NCI-H748 (cell line): ENCODE results near the gene UNKL.
A peak's percentile ranks its signal among the peaks of the same experiment; 100 is the strongest.

Source experiments
- DNase-seq: peaks from one replicate; lab custom pipeline; 2025; ENCODE audit not compliant: unreplicated experiment; lab: John Stamatoyannopoulos, UW

UNKL gene

DNA sequence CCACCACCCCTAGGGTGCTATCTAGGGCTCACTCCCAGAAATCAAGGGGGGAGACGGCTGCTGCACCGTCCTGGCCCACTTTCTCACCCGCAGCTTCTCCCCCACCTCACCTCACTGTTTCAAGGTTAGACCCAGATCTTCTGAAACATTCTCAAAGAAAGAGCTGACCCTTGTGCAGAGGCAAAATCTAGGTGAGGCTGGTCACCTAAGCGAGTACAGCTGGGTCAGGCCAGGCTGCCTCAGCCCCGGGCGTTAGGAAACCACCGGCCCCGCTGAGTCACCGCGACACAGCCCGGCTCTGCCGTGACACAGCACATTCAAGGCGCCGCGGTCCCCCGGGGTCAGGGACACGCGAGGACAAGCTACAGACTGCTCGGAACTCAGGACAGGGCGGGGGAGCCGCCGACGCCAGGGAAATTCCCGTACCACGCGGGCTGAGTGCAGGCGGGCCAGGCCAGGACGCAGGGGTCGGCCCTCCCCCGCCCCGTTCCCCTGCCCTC, 35.6 kb downstream of the UNKL start:
- peak; percentile 18 for DNase-seq

DNA sequence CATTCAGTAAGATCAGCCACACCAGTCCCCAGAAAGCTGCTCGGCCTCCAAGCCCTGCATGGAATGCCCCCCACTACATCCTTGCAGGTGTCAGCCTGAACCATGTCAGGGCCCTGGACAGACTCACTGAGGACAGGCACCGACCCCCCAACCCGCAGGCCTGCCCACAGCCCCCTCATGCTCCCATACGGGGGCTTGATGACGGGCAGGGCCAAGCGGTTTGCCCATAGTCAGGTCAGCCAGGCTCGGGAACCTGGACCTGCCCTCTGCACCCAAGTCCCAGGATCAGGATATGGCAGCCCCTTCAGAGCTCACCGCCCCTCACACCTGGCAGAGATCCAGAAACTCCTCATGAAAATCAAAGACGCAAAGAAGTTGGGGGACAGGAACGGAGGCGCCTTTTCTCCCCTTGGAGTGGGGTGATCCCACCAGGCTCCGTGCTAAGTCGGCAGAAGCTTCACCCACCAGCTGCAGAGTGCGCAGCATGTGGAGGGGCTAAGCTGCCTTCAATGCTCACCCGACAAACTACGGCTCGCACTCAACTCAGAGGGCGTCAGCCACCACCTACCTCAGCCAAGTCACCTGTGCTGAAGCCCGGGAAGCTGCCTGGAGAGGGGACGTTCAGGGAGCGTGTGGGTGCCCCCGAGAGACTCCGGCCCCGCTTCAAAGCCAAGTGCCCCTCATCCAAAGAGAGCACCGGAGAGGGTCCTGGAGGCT, 36.3 kb downstream of the UNKL start:
- no peak for DNase-seq

DNA sequence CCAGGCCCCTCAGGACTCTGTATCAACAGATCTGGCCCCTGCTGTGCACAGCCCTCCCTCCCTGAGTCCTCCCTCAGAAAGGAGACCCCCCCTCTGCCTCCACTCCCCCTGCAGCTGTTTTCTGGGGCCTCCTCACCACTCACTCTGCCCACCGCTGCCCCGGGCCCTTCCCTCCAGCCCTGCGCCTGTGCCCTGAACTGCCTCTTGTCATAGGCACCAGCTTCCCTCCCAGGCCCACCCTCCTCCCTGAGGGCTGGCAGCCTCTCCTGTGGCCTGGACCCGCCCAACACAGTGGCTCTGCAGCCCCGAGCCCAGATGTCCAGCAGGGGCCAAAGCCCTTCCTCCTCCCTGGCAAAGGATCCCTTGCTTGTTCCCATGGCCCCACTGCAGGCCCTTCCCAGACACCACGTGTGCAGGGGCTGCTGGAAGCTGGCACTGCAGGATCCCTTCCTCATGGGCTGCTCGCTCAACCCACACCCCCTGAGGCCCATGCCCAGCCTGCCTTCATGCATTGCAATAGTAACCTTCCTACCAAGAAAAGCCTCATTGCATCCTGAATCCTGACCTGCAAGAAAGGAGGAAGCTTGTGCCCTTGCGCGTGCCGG, 37.0 kb downstream of the UNKL start:
- DNase-seq = no peak

DNA sequence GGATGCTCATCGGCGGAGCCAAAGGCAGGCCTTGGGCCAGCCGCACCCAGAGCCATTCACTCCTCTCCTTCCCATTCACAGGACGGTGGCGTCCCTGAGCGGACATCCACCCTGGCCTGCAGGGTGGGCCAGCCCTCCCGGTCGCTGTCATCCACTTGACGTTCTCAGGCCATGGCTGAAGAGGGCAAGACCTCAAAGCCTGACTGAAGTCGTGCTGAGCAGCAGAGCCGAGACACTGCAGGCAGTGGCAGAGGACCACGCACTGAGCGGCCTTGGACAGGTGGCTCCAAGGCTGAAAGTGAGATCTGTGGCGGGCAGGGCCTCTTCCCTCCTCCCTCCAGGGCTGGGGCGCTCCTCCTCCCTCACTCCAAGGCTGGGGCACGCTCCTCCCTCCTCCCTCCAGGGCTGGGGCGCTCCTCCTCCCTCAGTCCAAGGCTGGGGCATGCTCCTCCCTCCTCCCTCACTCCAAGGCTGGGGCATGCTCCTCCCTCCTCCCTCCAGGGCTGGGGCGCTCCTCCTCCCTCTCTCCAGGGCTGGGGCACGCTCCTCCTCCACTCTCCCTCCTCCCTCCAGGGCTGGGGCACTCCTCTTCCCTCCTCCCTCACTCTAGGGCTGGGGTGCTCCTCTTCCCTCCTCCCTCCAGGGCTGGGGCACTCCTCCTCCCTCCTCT, 38.6 kb downstream of the UNKL start:
- no peak for DNase-seq

DNA sequence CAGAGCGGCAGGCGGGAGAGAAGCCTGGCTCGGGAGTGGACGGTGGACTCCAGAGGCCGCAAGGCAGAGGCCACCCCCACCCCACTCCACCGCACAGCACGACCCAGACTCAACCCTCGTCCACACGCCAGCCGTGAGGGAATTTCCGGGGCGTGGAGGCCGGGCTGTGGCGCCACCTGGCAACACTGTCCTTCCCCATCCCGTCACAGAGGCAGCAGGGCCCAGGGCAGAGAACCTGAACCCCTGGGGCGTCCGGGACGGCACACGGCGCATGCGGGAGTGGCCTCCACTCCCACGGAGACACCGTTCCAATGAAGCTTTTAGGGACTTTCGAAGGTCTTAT, 39.2 kb downstream of the UNKL start:
- DNase-seq = no peak

DNA sequence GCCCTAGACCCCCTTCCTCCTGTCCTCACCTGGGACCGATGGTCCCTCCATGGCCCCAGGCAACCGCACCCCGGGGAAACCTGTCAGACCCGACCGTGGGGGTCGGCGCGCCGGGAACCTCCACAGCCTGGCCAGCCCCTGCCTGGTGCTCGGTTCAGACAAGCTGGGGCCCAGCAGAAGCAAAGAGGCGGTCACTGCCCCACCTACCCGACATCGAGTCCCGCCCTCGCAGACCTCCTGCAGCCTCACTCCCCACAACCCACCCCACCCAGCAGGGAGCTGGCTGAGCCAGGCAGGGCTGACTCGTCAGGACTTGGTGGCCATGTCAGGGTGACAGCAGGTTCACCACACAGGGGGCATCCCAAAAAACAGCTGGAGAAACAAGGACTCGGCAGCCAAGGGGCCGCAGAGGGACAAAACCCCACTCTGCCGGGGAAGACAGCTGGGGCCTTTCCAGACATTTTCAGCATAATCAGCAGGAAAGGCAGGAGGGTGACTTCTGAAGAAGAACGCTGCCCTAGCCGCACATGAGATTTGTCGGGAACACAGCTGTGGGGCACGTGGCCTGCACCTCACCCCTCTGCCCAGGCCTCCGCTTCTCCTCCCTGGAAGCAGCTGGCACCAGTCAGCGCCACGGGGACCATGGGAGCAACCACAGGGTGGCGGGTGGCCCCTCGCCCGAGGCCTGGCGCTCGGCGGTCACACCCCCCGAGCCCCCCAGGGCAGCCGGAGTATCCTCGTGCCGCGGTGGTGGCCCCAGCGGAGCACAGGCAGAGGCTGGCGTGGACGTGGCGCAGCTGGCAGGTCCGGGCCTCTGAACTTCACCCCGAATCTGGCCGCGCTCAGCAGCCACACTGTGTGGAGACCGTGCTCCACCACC, 39.8 kb downstream of the UNKL start:
- DNase-seq = no peak

DNA sequence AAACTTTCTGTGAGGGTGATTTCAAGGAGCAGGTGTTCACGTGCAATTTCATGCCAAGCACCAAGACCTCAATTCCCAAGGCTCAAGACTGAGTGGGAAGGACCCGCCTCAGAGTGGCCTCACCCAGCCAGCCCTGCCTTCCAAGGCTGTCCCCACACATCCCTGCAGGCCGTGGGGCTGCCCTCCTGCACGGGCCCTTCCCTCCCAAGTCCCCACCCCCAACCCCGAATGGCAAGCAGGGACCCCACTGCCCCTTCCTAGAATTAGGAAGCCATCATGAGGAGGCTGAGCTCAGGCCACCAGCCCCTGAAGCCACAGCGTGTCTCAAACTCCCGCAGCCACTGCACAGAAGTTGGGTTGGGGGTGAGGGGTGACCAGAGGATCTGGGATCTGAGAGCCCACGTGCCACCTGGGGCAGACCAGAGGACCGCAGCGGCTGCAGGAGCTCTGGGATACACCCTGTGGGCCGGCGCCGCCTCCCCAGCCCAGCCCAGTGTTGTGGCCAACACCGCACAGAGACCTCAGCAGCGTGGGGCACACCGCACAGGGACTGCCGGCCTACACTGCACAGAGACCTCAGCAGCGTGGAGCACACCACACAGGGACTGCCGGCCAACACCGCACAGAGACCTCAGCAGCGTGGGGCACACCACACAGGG, 42.1 kb downstream of the UNKL start:
- DNase-seq = no peak

DNA sequence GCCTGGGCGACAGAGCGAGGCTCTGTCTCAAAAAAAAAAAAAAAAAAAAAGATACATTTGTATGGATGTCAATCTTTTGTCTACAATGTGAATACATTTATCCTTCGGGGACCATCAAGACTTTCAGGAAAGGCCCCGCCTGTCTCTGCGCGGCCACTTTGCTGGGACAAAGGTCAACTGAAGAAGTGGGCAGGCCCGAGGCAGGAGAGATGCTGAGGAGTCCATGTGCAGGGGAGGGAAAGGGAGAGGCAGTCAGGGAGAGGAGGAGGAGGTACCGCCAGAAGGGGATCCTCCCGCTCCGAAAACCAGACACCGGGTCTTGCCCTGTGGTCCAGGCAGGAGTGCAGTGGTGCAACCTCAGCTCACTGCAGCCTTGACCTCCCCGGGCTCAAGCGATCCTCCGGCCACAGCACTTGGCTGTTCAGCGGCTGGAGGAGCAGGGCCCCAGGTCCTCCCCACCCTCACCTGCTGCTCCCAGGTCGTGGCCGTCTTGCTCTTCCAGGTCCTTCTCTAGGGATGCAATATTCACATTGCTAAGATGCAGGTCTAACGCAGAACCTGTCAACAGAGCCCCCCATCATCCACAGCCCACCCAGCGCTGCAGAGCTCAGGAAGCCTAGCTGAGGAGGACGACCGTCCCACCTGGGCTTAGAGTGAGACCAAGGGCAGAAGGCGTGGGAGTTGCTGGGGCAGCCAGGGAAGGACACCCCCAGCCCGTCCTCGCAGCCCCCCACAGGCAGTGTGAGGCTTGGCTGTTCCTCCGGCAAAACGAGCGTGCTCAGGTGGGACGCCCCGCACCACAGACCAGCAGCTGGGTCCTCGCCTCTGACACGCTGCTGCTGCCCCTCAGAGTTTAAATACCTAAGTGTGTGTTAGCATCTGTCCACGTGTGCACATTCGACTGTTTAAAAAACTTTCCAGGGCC, 43.2 kb downstream of the UNKL start:
- DNase-seq = no peak

DNA sequence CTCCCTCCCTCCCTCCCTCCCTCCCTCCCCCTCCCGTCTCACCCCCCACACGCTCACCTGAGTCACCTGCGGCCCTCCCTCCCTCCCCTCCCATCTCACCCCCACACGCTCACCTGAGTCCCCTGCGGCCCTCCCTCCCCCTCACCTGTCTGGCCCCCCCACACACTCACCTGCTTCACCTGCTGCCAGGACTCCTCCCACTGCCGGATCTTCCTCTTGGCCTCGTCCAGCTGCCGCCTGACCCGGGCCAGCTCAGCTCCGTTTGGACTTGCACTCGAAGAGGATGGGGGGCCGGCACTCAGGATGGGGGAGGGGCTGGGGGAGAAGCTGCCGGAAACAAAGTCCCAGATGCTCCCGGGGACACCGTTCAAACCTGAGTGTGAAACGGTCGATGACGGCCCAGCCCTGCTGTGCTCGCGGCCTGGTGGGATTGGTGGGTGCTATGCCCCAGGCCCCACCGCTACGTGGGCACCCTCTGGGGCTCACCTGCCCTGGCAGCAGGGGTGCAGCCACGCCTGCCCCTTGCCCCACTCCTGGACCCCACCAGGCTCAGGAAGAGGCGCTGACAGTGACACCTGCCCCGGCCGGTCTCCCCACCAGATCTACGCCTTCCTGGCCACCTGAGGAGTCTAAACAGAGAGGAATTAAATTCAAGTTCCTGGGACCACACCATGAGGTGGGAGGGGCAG, 46.9 kb downstream of the UNKL start:
- peak; percentile 15 for DNase-seq

DNA sequence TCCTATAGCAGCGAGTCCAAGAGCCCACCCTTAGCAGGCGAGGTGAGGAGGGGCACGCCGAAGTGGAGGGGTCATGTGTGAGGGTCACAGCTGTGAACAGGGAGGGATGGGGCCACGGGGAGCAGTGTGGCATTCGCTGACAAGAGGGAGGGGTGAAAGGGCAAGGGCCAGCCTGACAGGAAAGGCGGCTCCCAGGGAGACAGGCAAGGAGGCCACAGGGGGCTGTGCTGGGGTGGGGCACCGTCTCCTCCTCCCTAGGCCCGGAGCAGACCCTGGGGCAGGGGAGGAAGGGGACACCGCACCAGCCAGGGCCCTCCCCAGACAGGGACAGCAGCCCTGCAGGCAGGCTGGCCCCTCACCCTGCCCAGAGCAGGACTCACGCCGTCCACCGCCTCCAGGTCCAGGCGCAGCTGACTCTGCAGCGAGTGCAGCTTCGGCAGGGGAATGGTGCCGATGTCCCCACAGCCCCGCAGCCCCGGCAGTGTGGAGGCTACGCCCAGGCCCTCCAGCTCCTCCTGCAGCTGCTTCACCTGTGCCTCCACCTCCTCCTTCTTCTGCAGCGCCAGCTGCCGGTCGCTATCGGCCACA, 47.7 kb downstream of the UNKL start:
- DNase-seq = peak; percentile 14

DNA sequence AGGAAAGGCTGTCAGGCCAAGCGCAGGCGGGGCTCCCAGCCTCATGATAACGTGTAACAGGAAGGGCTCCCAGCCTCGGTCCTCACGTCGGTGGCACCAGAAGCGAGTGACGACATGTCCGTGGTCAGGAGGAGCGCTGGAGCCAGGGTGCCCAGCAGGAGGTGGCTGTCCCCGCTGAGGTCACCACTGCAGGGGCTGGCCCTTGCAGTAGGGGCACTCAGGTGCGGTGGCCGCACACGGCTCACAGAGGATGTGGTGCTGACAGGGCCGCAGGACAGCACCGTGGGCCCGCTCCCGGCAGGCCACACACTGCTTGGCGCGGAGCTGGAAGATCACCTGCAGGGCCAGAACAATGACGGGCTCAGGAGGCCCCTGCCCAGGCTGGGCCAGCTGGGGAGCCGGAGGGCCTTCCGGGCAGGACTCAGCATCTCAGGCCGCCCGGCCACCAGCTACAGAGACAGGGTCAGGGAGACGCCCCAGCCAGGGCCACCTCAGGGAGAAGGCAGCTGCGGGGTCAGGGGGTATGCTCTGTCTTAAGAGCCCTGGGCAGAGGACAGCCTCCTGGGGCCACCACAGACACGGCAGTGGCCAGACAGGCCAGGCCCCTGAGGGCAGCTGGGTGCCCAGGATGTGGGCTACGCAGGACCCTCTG, 48.3 kb downstream of the UNKL start:
- DNase-seq = no peak

DNA sequence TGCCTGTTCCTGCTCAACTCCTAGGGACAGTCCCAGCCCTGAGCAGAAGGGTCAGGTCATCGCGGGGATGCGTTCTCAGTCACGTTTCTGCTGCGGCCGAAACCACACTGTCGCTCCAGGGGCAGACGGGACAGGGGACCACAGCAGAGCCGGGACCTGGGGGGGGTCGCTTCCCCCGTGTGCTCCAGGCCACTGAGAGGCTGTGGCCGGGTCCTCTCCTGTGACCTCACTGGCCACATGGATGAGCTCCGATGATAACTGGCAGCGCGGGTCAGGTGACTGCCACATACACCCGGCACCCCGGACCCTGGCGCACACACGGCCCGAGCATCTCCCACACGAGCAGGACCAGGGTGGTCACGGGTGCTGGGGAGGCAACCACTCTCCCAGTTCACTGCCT, 50.0 kb downstream of the UNKL start:
- DNase-seq = no peak

DNA sequence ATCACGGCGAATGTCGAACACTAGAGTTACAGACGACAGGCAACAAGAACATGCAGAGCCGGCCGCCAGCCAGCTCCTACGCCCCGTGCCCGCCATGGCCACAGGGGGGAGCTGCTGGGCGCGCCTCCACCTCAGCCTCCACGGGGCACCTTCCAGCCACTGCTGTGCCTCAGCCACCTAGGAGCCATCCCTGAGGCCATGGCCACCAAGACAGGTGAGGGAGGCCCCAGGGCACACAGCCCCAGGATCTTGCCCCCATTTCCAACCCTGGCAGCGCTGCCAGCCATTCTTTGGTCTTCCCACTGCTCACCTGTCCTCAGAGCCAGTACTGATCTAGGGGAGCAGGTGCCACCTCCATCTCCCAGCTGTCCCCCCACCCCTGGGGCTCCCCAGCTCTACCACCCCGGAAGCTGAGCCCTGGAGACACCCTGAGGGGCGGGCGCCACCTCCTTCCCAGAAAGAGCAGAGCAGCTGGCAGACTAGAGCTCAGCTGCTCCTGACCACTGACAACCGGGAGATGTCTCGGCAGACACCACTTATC, 50.9 kb downstream of the UNKL start:
- peak; percentile 36 for DNase-seq

DNA sequence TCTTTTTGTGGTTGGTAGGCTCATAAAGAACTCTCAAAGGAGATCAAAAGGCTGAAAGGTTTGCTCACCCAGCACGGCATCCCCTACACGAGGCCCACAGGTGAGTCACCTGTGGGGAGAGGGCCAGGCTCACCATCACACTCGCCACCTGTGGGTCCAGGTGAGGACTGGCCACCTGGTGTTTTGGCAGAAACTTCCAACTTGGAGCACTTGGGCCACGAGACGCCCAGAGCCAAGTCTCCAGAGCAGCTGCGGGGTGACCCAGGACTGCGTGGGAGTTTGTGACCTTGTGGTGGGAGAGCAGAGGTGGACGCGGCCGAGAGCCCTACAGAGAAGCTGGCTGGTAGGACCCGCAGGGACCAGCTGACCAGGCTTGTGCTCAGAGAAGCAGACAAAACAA, 51.7 kb downstream of the UNKL start:
- DNase-seq = no peak

DNA sequence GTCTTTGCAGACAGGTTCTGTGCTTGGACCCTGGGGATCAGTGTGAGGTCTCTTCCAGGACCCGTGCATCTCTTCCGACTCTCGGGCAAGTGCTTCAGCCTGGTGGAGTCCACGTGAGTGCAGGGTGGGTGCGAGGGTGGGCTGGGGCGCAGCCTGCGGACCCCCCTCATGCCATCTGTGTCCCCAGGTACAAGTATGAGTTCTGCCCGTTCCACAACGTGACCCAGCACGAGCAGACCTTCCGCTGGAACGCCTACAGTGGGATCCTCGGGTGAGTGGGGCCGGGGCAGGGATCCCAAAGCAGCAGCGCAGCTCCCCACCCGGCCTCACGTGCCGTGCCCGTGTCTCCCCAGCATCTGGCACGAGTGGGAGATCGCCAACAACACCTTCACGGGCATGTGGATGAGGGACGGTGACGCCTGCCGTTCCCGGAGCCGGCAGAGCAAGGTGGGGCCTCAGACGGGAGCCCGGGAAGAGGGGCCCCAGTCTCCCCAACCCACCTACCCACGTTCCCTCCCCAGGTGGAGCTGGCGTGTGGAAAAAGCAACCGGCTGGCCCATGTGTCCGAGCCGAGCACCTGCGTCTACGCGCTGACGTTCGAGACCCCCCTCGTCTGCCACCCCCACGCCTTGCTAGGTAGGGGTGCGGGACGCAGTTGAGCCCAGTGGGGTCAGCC, 52.7 kb downstream of the UNKL start:
- no peak for DNase-seq

DNA sequence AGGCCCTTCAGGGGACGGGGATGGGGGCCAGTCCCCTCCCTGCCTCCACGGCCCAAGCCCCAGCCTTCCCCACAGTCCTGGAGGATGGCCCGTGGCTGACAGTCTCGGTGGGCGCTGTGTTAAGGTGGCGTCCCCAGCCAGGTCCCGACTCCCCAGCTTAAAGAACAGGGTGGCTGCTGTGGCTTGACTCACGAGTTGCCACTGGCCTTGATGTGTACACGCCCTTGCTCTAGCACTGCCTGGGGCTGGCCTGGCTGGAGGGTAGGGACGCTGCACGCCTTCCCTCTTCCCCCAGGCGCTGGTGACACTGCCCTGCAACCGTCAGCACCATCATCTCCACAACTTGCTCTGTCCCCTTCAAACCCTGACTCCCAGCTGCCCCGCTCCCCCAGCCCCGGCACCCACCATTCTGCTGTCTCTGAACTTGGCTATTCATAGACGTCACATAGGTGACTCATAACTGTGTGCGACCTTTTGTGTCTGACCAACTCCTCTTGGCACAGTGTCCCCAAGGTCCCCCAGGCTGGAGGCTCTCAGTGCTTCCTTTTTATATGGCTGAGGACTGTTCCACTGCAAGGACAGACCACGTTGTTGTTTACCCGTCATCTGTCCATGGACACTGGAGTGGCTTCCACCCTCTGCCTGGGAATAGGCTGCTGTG, 56.5 kb downstream of the UNKL start:
- DNase-seq = no peak
